Fibroblast of lung (primary cell): Measurements from ENCODE around the gene TNFRSF14. TPM values are rescaled to one million over a fixed set of nuclear protein-coding genes. Genes with fewer than 3 reads are reported as not detected.
A peak's percentile ranks its signal among the peaks of the same experiment; 100 is the strongest.

Source experiments
- DNase-seq, 2 donors: peaks; one replicate each; pipeline versions ENCODE4 v3.0.0 to v3.0.0-alpha.2; 2010; ENCODE audit warnings: low read depth in 2 of 2
- H2AFZ ChIP-seq: 2 replicates; pipeline ENCODE4 v1.5.1; 2012; ENCODE audit warnings: low read length, control low read depth, inconsistent platforms
- H3K27ac ChIP-seq: 2 replicates; pipeline ENCODE4 v1.5.1; 2011; ENCODE audit warnings: low read length, control low read depth; ENCODE audit not compliant: insufficient read depth
- H3K27me3 ChIP-seq: 2 replicates; pipeline ENCODE4 v1.5.1; 2011; ENCODE audit warnings: mild to moderate bottlenecking, low read length; ENCODE audit not compliant: control insufficient read depth, insufficient read depth
- H3K36me3 ChIP-seq: 2 replicates; pipeline ENCODE4 v1.5.1; 2011; ENCODE audit warnings: low read length; ENCODE audit not compliant: control insufficient read depth, insufficient read depth
- H3K4me1 ChIP-seq: 2 replicates; pipeline ENCODE4 v1.5.1; 2011; ENCODE audit warnings: low read length; ENCODE audit not compliant: control insufficient read depth, insufficient read depth; ENCODE audit errors: extremely low read depth
- H3K4me2 ChIP-seq: 2 replicates; pipeline ENCODE4 v1.5.1; 2011; ENCODE audit warnings: low read length, control low read depth; ENCODE audit not compliant: insufficient read depth; ENCODE audit errors: extremely low read depth
- H3K4me3 ChIP-seq, 4 experiments: fragments of 200-600 bp in 1 of 4; sonication (generic) in 1 of 4; replicated peaks in 1 of 4; 2 replicates each; pipeline ENCODE4 v1.5.1; 2011 to 2016; ENCODE audit warnings: low read length in 4 of 4, low read depth in 3 of 4, mild to moderate bottlenecking in 3 of 4, control low read depth in 2 of 4, inconsistent platforms in 1 of 4, mixed read lengths in 1 of 4; ENCODE audit not compliant: insufficient read depth in 1 of 4; ENCODE audit errors: control extremely low read depth in 1 of 4
- H3K79me2 ChIP-seq: 2 replicates; pipeline ENCODE4 v1.5.1; 2012; ENCODE audit warnings: mild to moderate bottlenecking, low read length, inconsistent platforms; ENCODE audit not compliant: control insufficient read depth, insufficient read depth
- H3K9ac ChIP-seq: 2 replicates; pipeline ENCODE4 v1.5.1; 2011; ENCODE audit warnings: mild to moderate bottlenecking, low read length, control low read depth; ENCODE audit not compliant: insufficient read depth
- H3K9me3 ChIP-seq: 2 replicates; pipeline ENCODE4 v1.5.1; 2012; ENCODE audit warnings: low read depth, low read length; ENCODE audit not compliant: control insufficient read depth, insufficient read depth
- H4K20me1 ChIP-seq: 2 replicates; pipeline ENCODE4 v1.5.1; 2011; ENCODE audit warnings: low read length; ENCODE audit not compliant: control insufficient read depth, insufficient read depth; ENCODE audit errors: extremely low read depth
- CTCF ChIP-seq, 2 donors: IDR thresholded peaks in 1 of 2; conservative IDR thresholded peaks in 1 of 2; 1 replicate in 1 of 2; 2 replicates in 1 of 2; pipeline ENCODE4 v1.5.1; 2011 to 2012; ENCODE audit warnings: low read length in 2 of 2, control low read depth in 1 of 2, inconsistent platforms in 1 of 2, low read depth in 1 of 2, mild to moderate bottlenecking in 1 of 2
- EZH2 ChIP-seq: IDR thresholded peaks from 2 replicates; pipeline ENCODE4 v1.5.1; 2012; ENCODE audit warnings: low read length, control low read depth, mild to moderate bottlenecking; ENCODE audit errors: missing control alignments
- polyA plus RNA-seq, 2 donors: library from polyadenylated mRNA; depleted of rRNA in 1 of 2; stranded (reverse) in 1 of 2; unstranded in 1 of 2; fragments of >200 nt; gene quantifications; 2 replicates each; pipeline ENCODE4 v1.2.1, GENCODE V29; 2011 to 2012; ENCODE audit warnings: missing spikeins in 1 of 2
- total RNA-seq: library from RNA; depleted of rRNA; stranded (reverse); fragments of >200 nt; gene quantifications from 2 replicates; pipeline ENCODE4 v1.2.1, GENCODE V29; 2014

Gene TNFRSF14
- total and polyA plus RNA-seq, 2 donors (not counting 1 experiment from before 2014, with no cell fraction given), result 15.2 to 85.0 TPM

- no peaks in the 10 kb centered on the region for H3K27me3 ChIP-seq
- H4K20me1 ChIP-seq, result no peaks in the 10 kb centered on the region
- H3K36me3 ChIP-seq, result peaks cover 27% of the 10 kb centered on the region
- H3K4me3 ChIP-seq, result no peak overlapping the region
- peaks cover 20% of the 10 kb centered on the region for H3K4me1 ChIP-seq
- H2AFZ ChIP-seq, result no peak overlapping the region
- no peak for DNase-seq
- H3K79me2 ChIP-seq, result peaks cover 33% of the 10 kb centered on the region
- TF ChIP-seq EZH2 (no peak), CTCF (conservative IDR thresholded peaks at IDR 0.05 in 1 of 2, IDR thresholded peaks at IDR 0.05 in 1 of 2; ENCODE audit: low read depth in 1 of 2, low read length in 2 of 2) (no peak)
- H3K4me2 ChIP-seq, result no peak overlapping the region
- no peak overlapping the region for H3K27ac ChIP-seq
- no peak overlapping the region for H3K9ac ChIP-seq
- H3K9me3 ChIP-seq, result no peaks in the 10 kb centered on the region
These were observed 35.4 kb upstream of the TNFRSF14 start for GRCh38 chr1:2520806-2521205.

- Histone ChIP-seq H3K27ac (no peak overlapping the region), H2AFZ (no peak overlapping the region), H3K36me3 (peaks cover 24% of the 10 kb centered on the region), H3K27me3 (no peaks in the 10 kb centered on the region), H3K9me3 (no peaks in the 10 kb centered on the region), H3K79me2 (peaks cover 34% of the 10 kb centered on the region), H3K4me2 (no peak overlapping the region), H4K20me1 (no peaks in the 10 kb centered on the region), H3K4me3 (no peak overlapping the region), H3K9ac (no peak overlapping the region), H3K4me1 (peaks cover 20% of the 10 kb centered on the region)
- no peak for TF ChIP-seq EZH2
- TF ChIP-seq CTCF (conservative IDR thresholded peaks at IDR 0.05 in 1 of 2, IDR thresholded peaks at IDR 0.05 in 1 of 2; ENCODE audit: low read depth in 1 of 2, low read length in 2 of 2), result no peak
- no peak for DNase-seq
These were observed 33.9 kb upstream of the TNFRSF14 start for GRCh38 chr1:2522230-2522629.

- DNase-seq, result no peak
- Histone ChIP-seq H4K20me1 (no peaks in the 10 kb centered on the region), H3K27me3 (no peaks in the 10 kb centered on the region), H3K4me2 (no peak overlapping the region), H2AFZ (no peak overlapping the region), H3K27ac (no peak overlapping the region), H3K9ac (no peak overlapping the region), H3K79me2 (peaks cover 34% of the 10 kb centered on the region), H3K9me3 (no peaks in the 10 kb centered on the region), H3K36me3 (peaks cover 19% of the 10 kb centered on the region), H3K4me3 (no peak overlapping the region), H3K4me1 (peaks cover 20% of the 10 kb centered on the region)
- TF ChIP-seq EZH2 (no peak), CTCF (conservative IDR thresholded peaks at IDR 0.05 in 1 of 2, IDR thresholded peaks at IDR 0.05 in 1 of 2; ENCODE audit: low read depth in 1 of 2, low read length in 2 of 2) (peak in 1 of 2 donors; percentile 12)
These were observed 32.8 kb upstream of the TNFRSF14 start for GRCh38 chr1:2523191-2523890.
